ENCODE results near the gene ERCC6L.

ERCC6L gene

GRCh38 chrX:72158773-72159172, 80.1 kb downstream of the ERCC6L start:
- in situ Hi-C loops (cut with MboI; ENCODE audit: low sequenced_read_pairs, unreplicated experiment): no loop called here
- no peak for TF ChIP-seq CTCF (IDR thresholded peaks at IDR 0.05; ENCODE audit: borderline replicate concordance, control extremely low read depth, extremely low read depth, insufficient read depth, missing control alignments)
- no peak for DNase-seq (ENCODE audit: low spot score)
